ENCODE data around the gene CHGA.

GRCh38 chr14:92922883-92923743 lies at the start of gene CHGA:
- no peak for TF ChIP-seq POLR2A (IDR thresholded peaks at IDR 0.05)
- no peak for TF ChIP-seq EP300 (IDR thresholded peaks at IDR 0.05)
